Endothelial cell of umbilical vein (primary cell): Measurements from ENCODE around the gene PTPRT. TPM values are rescaled to one million over a fixed set of nuclear protein-coding genes. Genes with fewer than 3 reads are reported as not detected.

Experiments
- BruUV-seq: library from RNA; stranded (reverse); fragments of 400-500 nt; replicated peaks from 2 replicates; lab custom pipeline; 2021; lab: Mats Ljungman, UMichigan
- CTCF ChIA-PET: fragments of 300-600, 350-600 bp; sonication (Branson Sonifier 250); formaldehyde crosslinking; loops from one replicate; lab custom pipeline; 2021; ENCODE audit warnings: antibody characterized with exemption, inconsistent platforms; lab: Charles Lee
- POLR2A ChIA-PET: fragments of 300-600, 350-600 bp; sonication (Branson Sonifier 250); formaldehyde crosslinking; loops from one replicate; lab custom pipeline; 2021; ENCODE audit warnings: antibody characterized with exemption, inconsistent platforms; lab: Charles Lee
- DNase-seq: peaks from one replicate; pipeline ENCODE4 v3.0.0-alpha.2; 2011; ENCODE audit warnings: low read depth, low spot score
- FAIRE-seq: peaks from 2 replicates; lab custom pipeline; 2011; peaks lifted over from hg19 to GRCh38; lab: Jason Lieb, UNC
- H2AFZ ChIP-seq: 2 replicates; pipeline ENCODE4 v1.6.0; 2012; ENCODE audit warnings: low read depth, low read length, control low read depth, inconsistent platforms
- H3K27ac ChIP-seq: 2 replicates; pipeline ENCODE4 v1.5.1; 2011; ENCODE audit warnings: low read depth, mild to moderate bottlenecking, control low read depth, low read length, moderate library complexity; ENCODE audit not compliant: insufficient read depth
- H3K27me3 ChIP-seq, 2 experiments: 2 replicates each; pipeline versions ENCODE4 v1.6.0 to v1.6.1; 2011; ENCODE audit warnings: low read length in 2 of 2, mixed read lengths in 1 of 2; ENCODE audit not compliant: control insufficient read depth in 2 of 2, insufficient read depth in 2 of 2
- H3K36me3 ChIP-seq, 2 experiments: 2 replicates in 1 of 2; 3 replicates in 1 of 2; pipeline ENCODE4 v1.5.1; 2011; ENCODE audit warnings: low read length in 2 of 2, mild to moderate bottlenecking in 1 of 2, moderate library complexity in 1 of 2; ENCODE audit not compliant: control insufficient read depth in 2 of 2, insufficient read depth in 2 of 2; ENCODE audit errors: extremely low read depth in 1 of 2
- H3K4me1 ChIP-seq: 3 replicates; pipeline ENCODE4 v1.5.1; 2011; ENCODE audit warnings: mild to moderate bottlenecking, low read length; ENCODE audit not compliant: control insufficient read depth, insufficient read depth; ENCODE audit errors: extremely low read depth
- H3K4me2 ChIP-seq: 2 replicates; pipeline ENCODE4 v1.6.1; 2011; ENCODE audit warnings: low read length, control low read depth, mixed read lengths; ENCODE audit not compliant: insufficient read depth
- H3K4me3 ChIP-seq, 3 experiments: fragments of 200-600 bp in 1 of 3; sonication (generic), shearing (Covaris generic) in 1 of 3; replicated peaks in 1 of 3; 2 replicates each; pipeline ENCODE4 v1.5.1; 2011 to 2016; ENCODE audit warnings: control low read depth in 3 of 3, low read length in 3 of 3, mild to moderate bottlenecking in 2 of 3, inconsistent platforms in 1 of 3, low read depth in 1 of 3, moderate library complexity in 1 of 3; ENCODE audit not compliant: insufficient read depth in 1 of 3
- H3K79me2 ChIP-seq: 2 replicates; pipeline ENCODE4 v1.6.0; 2012; ENCODE audit warnings: low read length, inconsistent platforms; ENCODE audit not compliant: control insufficient read depth, insufficient read depth
- H3K9ac ChIP-seq: replicated peaks from 2 replicates; pipeline ENCODE3; 2011; ENCODE audit warnings: low read length, control low read depth; ENCODE audit not compliant: insufficient read depth; ENCODE audit errors: extremely low read depth
- H3K9me1 ChIP-seq: replicated peaks from 3 replicates; pipeline ENCODE4 v1.6.0; 2011; ENCODE audit warnings: mild to moderate bottlenecking, low read length; ENCODE audit not compliant: control insufficient read depth, insufficient read depth; ENCODE audit errors: extremely low read depth
- H3K9me3 ChIP-seq: replicated peaks from 2 replicates; pipeline ENCODE4 v1.5.1; 2012; ENCODE audit warnings: low read length, inconsistent platforms; ENCODE audit not compliant: control insufficient read depth, insufficient read depth
- H4K20me1 ChIP-seq: replicated peaks from 2 replicates; pipeline ENCODE3; 2011; ENCODE audit warnings: mild to moderate bottlenecking, low read length; ENCODE audit not compliant: control insufficient read depth, insufficient read depth; ENCODE audit errors: extremely low read depth
- CTCF ChIP-seq, 2 donors: IDR thresholded peaks; 1 replicate in 1 of 2; 2 replicates in 1 of 2; pipeline ENCODE4 v1.5.1; 2011; ENCODE audit warnings: low read length in 2 of 2, mild to moderate bottlenecking in 2 of 2, moderate library complexity in 2 of 2, control low read depth in 1 of 2, inconsistent platforms in 1 of 2, low read depth in 1 of 2; ENCODE audit not compliant: insufficient read depth in 1 of 2; ENCODE audit errors: extremely low read depth in 1 of 2
- EZH2 ChIP-seq: IDR thresholded peaks from 2 replicates; pipeline ENCODE4 v1.6.1; 2012; ENCODE audit warnings: borderline replicate concordance, low read depth, mild to moderate bottlenecking, moderate library complexity, low read length, inconsistent platforms; ENCODE audit not compliant: severe bottlenecking
- FOS ChIP-seq: IDR thresholded peaks from 2 replicates; pipeline ENCODE4 v1.6.1; 2011; ENCODE audit warnings: mild to moderate bottlenecking, low read length, moderate library complexity, borderline replicate concordance; ENCODE audit not compliant: insufficient read depth
- GATA2 ChIP-seq: IDR thresholded peaks from 2 replicates; pipeline ENCODE4 v1.7.0; 2011; ENCODE audit warnings: low read depth, mild to moderate bottlenecking, moderate library complexity, mixed read lengths, low read length; ENCODE audit not compliant: insufficient read length, insufficient read depth
- JUN ChIP-seq: IDR thresholded peaks from 2 replicates; pipeline ENCODE4 v1.6.1; 2011; ENCODE audit warnings: borderline replicate concordance, low read depth; ENCODE audit not compliant: insufficient read length, insufficient read depth
- MAX ChIP-seq: IDR thresholded peaks from 2 replicates; pipeline ENCODE4 v1.6.1; 2011; ENCODE audit not compliant: insufficient read depth, insufficient read length
- POLR2A ChIP-seq: IDR thresholded peaks from 2 replicates; pipeline ENCODE4 v1.6.1; 2012; ENCODE audit warnings: low read depth, mild to moderate bottlenecking, control low read depth, low read length
- POLR2AphosphoS5 ChIP-seq: IDR thresholded peaks from 2 replicates; pipeline ENCODE4 v1.6.1; 2012; ENCODE audit warnings: low read depth, mild to moderate bottlenecking, control low read depth, low read length, moderate library complexity; ENCODE audit not compliant: insufficient read depth
- dilution Hi-C: fragments of 300-500 bp; cut with MboI; formaldehyde crosslinking; loops from one replicate; pipeline ENCODE4 v1.15.0; 2019; ENCODE audit warnings: low sequenced_read_pairs; ENCODE audit not compliant: extremely low pct_ligation_motif_present
- intact Hi-C: fragments of 100-400 bp; cut with micrococcal nuclease; formaldehyde crosslinking; loops from one replicate; pipeline ENCODE4 v1.10.0; 2022
- polyA plus RNA-seq, 4 experiments: library from polyadenylated mRNA; depleted of rRNA in 3 of 4; stranded (reverse) in 3 of 4; unstranded in 1 of 4; fragments of >200 nt; gene quantifications; 2 replicates each; pipeline versions ENCODE4 v1.2.1 to v1.2.3, GENCODE V29; 2011 to 2012; ENCODE audit warnings: missing spikeins in 1 of 4
- total RNA-seq: library from RNA; stranded (reverse); gene quantifications from 2 replicates; pipeline ENCODE4 v1.2.3, GENCODE V29; 2021

Gene PTPRT
- total and polyA plus RNA-seq, 2 donors (not counting 3 experiments of a cell fraction or from before 2014, with no cell fraction given), result not detected

GRCh38 chr20:42894483-42894882, 295.2 kb downstream of the PTPRT start:
- BruUV-seq, result no TSS peak
- Histone ChIP-seq H3K4me2 (no peak overlapping the region), H3K9me3 (peaks cover 8% of the 10 kb centered on the region), H3K9ac (no peak overlapping the region), H3K27ac (no peak overlapping the region), H3K36me3 (no peaks in the 10 kb centered on the region), H3K4me3 (no peak overlapping the region), H4K20me1 (no peaks in the 10 kb centered on the region), H3K4me1 (no peaks in the 10 kb centered on the region), H2AFZ (no peak overlapping the region), H3K27me3 (no peaks in the 10 kb centered on the region), H3K9me1 (no peaks in the 10 kb centered on the region), H3K79me2 (no peaks in the 10 kb centered on the region)
- dilution Hi-C loops (no loop called here), intact Hi-C loops (no loop called here)
- CTCF ChIA-PET, result no interaction called here
- DNase-seq (no peak), FAIRE-seq (no peak)
- TF ChIP-seq JUN (no peak), FOS (no peak)
- POLR2A ChIA-PET, result no interaction called here

- no peaks in the 10 kb centered on the region for H4K20me1 ChIP-seq
- no peak overlapping the region for H3K4me2 ChIP-seq
- peaks cover 10% of the 10 kb centered on the region for H3K9me3 ChIP-seq
- H3K4me1 ChIP-seq, result no peaks in the 10 kb centered on the region
- no peaks in the 10 kb centered on the region for H3K79me2 ChIP-seq
- no peak overlapping the region for H3K4me3 ChIP-seq
- dilution Hi-C loops, result no loop called here
- FAIRE-seq (no peak), DNase-seq (no peak)
- H3K9ac ChIP-seq, result no peak overlapping the region
- H3K36me3 ChIP-seq, result no peaks in the 10 kb centered on the region
- intact Hi-C loops, result no loop called here
- CTCF ChIA-PET, result no interaction called here
- POLR2A ChIA-PET, result no interaction called here
- no TSS peak for BruUV-seq
- no peaks in the 10 kb centered on the region for H3K27me3 ChIP-seq
- no peak overlapping the region for H2AFZ ChIP-seq
- no peaks in the 10 kb centered on the region for H3K9me1 ChIP-seq
- TF ChIP-seq JUN (no peak), CTCF (IDR thresholded peaks at IDR 0.05; ENCODE audit: extremely low read depth in 1 of 2, insufficient read depth in 1 of 2, low read depth in 1 of 2, low read length in 2 of 2) (no peak), GATA2 (no peak), EZH2 (no peak), POLR2A (no peak), MAX (no peak), POLR2AphosphoS5 (no peak)
- no peak overlapping the region for H3K27ac ChIP-seq
Measured at GRCh38 chr20:42889517-42889916, 300.2 kb downstream of the PTPRT start.
